ENCODE data around the gene NEK1.

NEK1 gene, protein sequence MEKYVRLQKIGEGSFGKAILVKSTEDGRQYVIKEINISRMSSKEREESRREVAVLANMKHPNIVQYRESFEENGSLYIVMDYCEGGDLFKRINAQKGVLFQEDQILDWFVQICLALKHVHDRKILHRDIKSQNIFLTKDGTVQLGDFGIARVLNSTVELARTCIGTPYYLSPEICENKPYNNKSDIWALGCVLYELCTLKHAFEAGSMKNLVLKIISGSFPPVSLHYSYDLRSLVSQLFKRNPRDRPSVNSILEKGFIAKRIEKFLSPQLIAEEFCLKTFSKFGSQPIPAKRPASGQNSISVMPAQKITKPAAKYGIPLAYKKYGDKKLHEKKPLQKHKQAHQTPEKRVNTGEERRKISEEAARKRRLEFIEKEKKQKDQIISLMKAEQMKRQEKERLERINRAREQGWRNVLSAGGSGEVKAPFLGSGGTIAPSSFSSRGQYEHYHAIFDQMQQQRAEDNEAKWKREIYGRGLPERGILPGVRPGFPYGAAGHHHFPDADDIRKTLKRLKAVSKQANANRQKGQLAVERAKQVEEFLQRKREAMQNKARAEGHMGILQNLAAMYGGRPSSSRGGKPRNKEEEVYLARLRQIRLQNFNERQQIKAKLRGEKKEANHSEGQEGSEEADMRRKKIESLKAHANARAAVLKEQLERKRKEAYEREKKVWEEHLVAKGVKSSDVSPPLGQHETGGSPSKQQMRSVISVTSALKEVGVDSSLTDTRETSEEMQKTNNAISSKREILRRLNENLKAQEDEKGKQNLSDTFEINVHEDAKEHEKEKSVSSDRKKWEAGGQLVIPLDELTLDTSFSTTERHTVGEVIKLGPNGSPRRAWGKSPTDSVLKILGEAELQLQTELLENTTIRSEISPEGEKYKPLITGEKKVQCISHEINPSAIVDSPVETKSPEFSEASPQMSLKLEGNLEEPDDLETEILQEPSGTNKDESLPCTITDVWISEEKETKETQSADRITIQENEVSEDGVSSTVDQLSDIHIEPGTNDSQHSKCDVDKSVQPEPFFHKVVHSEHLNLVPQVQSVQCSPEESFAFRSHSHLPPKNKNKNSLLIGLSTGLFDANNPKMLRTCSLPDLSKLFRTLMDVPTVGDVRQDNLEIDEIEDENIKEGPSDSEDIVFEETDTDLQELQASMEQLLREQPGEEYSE (N-terminal part only)

DNA sequence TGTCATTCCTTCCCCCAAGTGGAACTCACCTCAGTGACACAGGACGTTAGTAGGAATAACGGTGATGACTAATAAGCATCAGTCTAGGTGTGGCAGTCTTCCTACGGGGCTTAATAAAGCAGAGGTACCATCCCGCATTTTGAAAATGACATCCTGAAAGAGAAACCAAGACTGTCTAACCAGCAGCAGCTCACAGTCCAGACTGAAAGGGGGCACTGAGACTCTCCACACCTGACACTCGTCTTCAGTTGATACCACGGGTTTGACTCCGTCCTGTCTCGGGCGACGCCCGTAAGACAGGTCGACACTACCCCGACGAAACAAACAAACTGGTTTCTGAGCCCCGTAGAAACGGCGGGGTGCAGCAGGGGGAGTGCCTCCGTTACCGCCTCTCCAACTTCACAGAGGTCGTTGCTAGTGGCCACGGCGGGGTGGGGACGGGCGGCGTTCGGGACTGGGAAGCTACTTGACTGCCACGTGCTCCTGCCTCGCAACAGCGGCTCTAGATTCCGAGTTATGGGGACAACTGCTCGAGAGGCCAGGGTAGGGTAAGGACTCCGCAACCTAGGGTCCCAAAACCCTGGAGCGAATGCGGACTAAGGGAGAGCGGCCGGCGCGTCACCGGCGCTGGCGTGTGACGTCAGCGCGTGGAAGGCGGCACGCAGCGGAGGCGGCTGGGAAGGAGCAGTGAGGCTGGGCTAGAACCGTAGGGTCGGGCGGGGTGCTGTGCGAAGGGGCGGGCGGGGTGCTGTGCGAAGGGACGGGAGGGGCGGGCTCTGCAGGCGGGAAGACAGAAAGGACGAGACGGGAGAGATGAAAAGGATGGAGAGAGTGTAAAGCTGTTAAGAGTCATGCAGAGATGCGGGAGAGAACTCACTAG lies at the start of gene NEK1:
NEK1 (minus strand) TSS at position 593 of the 880 bp plus-strand sequence. CDS start 9,953 bp downstream, outside the sequence.
- peak within 1 kb of the TSS; percentile 92 for H3K4me3 ChIP-seq (ENCODE audit: low read depth, low read length)
- in situ Hi-C loops (cut with HindIII; ENCODE audit: low sequenced_read_pairs), result no loop called here
- DNase-seq (ENCODE audit: low read depth, low spot score), result peak; percentile 92
- TF ChIP-seq, protein P1, sequence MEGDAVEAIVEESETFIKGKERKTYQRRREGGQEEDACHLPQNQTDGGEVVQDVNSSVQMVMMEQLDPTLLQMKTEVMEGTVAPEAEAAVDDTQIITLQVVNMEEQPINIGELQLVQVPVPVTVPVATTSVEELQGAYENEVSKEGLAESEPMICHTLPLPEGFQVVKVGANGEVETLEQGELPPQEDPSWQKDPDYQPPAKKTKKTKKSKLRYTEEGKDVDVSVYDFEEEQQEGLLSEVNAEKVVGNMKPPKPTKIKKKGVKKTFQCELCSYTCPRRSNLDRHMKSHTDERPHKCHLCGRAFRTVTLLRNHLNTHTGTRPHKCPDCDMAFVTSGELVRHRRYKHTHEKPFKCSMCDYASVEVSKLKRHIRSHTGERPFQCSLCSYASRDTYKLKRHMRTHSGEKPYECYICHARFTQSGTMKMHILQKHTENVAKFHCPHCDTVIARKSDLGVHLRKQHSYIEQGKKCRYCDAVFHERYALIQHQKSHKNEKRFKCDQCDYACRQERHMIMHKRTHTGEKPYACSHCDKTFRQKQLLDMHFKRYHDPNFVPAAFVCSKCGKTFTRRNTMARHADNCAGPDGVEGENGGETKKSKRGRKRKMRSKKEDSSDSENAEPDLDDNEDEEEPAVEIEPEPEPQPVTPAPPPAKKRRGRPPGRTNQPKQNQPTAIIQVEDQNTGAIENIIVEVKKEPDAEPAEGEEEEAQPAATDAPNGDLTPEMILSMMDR (IDR thresholded peaks at IDR 0.05; ENCODE audit: low read depth, low read length), result peak; percentile 2

DNA sequence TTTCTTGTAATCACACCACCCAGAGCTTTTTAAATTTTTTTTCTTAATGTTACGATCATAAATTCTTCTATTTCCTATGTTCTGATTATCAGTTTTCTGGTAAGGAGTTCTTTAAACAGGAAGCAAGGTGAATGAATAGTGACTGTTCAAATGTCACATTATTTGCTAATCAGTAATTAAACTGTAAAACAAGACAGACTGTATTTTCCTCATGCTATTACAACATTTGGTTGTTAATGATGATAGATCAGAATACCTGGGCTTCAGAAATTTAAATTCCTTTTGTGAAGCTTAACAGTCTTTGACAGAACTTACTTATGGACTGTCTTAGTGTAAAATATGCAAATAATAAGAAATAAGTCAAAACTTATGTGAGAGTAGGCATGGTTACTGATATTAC lies 49.4 kb upstream of the NEK1 start:
- no peak overlapping the region for H3K4me3 ChIP-seq (ENCODE audit: low read depth, low read length)
- no peak for DNase-seq (ENCODE audit: low read depth, low spot score)
- TF ChIP-seq, protein P1 (IDR thresholded peaks at IDR 0.05; ENCODE audit: low read depth, low read length), result no peak
- in situ Hi-C loops (cut with HindIII; ENCODE audit: low sequenced_read_pairs), result no loop called here

DNA sequence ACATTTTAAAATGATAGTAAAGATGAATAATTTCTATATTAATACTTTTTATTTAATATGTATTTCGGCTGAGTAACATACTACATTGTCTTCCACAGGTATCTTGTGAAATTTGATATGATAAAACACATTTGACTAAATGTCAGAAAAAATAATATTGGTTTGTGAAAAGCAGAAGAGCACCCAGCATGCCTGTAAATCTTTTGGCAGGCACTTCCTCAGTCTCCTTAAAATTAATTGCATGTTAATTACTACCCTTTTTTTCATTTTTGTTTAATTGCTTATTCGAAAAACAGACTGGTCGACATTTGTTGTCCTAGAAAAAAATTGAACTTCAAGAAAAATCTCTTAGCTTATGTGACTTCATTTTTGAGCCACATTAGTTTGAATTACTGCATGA lies 48.5 kb upstream of the NEK1 start:
- DNase-seq (ENCODE audit: low read depth, low spot score), result no peak
- peak overlapping the region; percentile 65 for H3K4me3 ChIP-seq (ENCODE audit: low read depth, low read length)
- in situ Hi-C loops (cut with HindIII; ENCODE audit: low sequenced_read_pairs), result no loop called here
- TF ChIP-seq, protein P1 (IDR thresholded peaks at IDR 0.05; ENCODE audit: low read depth, low read length), result no peak

DNA sequence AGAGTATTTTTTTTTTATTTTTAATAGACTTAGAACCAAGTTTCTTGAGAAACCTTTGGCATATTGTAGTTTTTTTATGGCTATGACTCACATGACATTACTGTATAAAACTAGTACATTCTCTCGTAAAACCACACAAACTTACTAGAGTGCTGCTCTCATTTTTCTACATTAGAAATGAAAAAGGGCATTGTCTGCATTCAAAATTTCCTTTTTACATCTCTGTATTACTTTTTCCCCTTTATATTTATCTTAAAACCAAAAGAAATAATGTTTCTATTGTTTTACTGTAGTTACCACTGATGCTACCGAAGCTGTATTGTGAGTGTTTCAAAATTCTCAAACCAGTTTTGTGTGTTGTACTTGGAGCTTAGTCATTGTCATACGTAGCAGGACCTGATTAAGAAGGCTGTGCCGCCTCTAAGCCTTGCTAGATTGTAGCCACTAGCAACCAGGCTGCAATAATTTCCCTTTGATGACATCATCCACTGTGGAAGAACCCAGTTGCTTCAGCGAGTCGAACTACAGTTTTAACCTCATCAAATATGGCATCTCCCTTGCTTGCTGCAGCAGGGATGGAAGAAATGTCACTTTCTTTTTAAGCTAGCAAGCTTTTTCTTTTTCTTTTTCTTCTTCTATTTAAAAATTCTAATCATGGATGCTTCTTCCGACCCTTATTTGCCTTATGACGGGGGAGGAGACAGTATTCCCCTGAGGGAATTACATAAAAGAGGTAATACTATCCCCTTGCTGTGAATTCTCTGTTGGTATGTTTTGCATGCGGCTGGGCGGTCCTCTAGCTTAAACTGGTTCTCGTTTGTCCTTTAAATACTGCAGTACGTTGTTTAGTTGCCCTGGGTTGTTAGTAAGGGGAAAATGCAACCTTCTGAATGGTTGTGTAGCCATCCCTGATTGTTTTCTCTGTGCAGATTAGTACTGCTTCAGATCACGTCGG lies 47.6 kb upstream of the NEK1 start:
- H3K4me3 ChIP-seq (ENCODE audit: low read depth, low read length), result peak overlapping the region; percentile 65
- in situ Hi-C loops (cut with HindIII; ENCODE audit: low sequenced_read_pairs), result no loop called here
- DNase-seq (ENCODE audit: low read depth, low spot score), result peak; percentile 99
- TF ChIP-seq, protein P1 (IDR thresholded peaks at IDR 0.05; ENCODE audit: low read depth, low read length), result no peak

DNA sequence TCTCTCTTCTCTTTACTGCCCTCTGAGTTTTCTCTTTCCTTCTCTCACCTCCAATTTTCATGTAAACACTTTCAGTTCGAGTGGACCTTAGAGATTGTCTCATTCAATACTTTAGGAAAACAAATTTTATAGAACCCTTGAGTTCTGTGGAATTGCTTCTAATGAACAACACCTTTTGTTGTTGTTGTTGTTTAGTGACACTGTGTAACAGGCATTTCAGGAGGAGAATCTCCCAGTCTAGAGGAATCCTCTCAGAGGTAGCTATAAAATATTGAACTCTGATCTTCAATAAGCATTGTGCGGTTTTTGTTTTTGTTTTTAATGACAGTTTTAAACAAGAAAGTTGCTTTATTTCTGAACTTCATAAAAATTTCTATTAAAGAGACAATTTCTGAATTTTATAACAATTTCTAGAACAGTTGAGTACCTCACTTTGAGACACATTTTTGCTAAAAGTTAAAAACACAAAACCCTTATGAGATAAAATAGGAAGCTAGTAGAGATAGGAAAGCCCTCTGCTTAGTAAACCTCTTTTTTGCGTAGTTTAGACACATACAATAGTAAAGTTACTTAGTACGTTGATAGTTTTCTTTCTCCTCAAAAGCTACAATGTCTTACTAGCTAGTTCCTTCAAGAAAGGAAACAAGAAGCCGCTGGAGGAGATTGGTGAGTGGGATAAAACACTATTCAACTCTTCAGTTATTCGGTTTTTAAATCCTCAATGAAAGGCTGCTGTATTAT lies 46.8 kb upstream of the NEK1 start:
- in situ Hi-C loops (cut with HindIII; ENCODE audit: low sequenced_read_pairs), result no loop called here
- TF ChIP-seq, protein P1 (IDR thresholded peaks at IDR 0.05; ENCODE audit: low read depth, low read length), result no peak
- DNase-seq (ENCODE audit: low read depth, low spot score), result no peak

More for the DNA sequence above, 46.8 kb upstream of the NEK1 start:
- H3K4me3 ChIP-seq (ENCODE audit: low read depth, low read length), result peak overlapping the region; percentile 65

Measured in astrocyte of the spinal cord (primary cell).